Endodermal cell (in vitro differentiated cells): ENCODE measurements around the gene UVRAG. TPM values are rescaled to one million over a fixed set of nuclear protein-coding genes. Genes with fewer than 3 reads are reported as not detected.

Experiments
- DNase-seq: peaks from one replicate; pipeline ENCODE4 v3.0.0-alpha.2; 2017
- H3K27ac ChIP-seq: 2 replicates; pipeline ENCODE4 v1.5.1; 2013; ENCODE audit warnings: mild to moderate bottlenecking, low read depth, low read length, moderate library complexity
- H3K27me3 ChIP-seq: 2 replicates; pipeline ENCODE4 v1.6.1; 2013; ENCODE audit warnings: mild to moderate bottlenecking, low read length, moderate library complexity; ENCODE audit not compliant: insufficient read depth, control insufficient read depth, poor library complexity, severe bottlenecking
- H3K36me3 ChIP-seq: 2 replicates; pipeline ENCODE4 v1.7.0; 2013; ENCODE audit warnings: mild to moderate bottlenecking, low read length, moderate library complexity; ENCODE audit not compliant: control insufficient read depth, insufficient read depth
- H3K4me1 ChIP-seq: one replicate; pipeline ENCODE4 v1.7.0; 2013; ENCODE audit warnings: low read length; ENCODE audit not compliant: control insufficient read depth, insufficient read depth
- H3K4me3 ChIP-seq: 2 replicates; pipeline ENCODE4 v1.5.1; 2013; ENCODE audit warnings: mild to moderate bottlenecking, low read length, moderate library complexity
- H3K9ac ChIP-seq: 2 replicates; pipeline ENCODE4 v1.6.1; 2013; ENCODE audit warnings: mild to moderate bottlenecking, low read length, moderate library complexity; ENCODE audit not compliant: poor library complexity, severe bottlenecking; ENCODE audit errors: extremely low read depth
- H3K9me3 ChIP-seq: 2 replicates; pipeline ENCODE4 v1.6.1; 2013; ENCODE audit warnings: mild to moderate bottlenecking, low read length, moderate library complexity; ENCODE audit not compliant: control insufficient read depth
- H3K27ac Mint-ChIP-seq: 2 replicates; pipeline ENCODE4 v1.8.0; 2020; ENCODE audit warnings: mixed read lengths
- H3K27me3 Mint-ChIP-seq: 2 replicates; pipeline ENCODE4 v1.8.0; 2021; ENCODE audit warnings: mild to moderate bottlenecking, mixed read lengths; ENCODE audit not compliant: insufficient read depth
- H3K36me3 Mint-ChIP-seq: 2 replicates; pipeline ENCODE4 v1.8.0; 2020; ENCODE audit warnings: low read depth, mixed read lengths
- H3K4me1 Mint-ChIP-seq: 2 replicates; pipeline ENCODE4 v1.8.0; 2020; ENCODE audit warnings: mixed read lengths
- H3K4me3 Mint-ChIP-seq: 2 replicates; pipeline ENCODE4 v1.8.0; 2020; ENCODE audit warnings: mild to moderate bottlenecking, moderate library complexity, mixed read lengths
- H3K9me3 Mint-ChIP-seq: 2 replicates; pipeline ENCODE4 v1.8.0; 2020; ENCODE audit warnings: mild to moderate bottlenecking, mixed read lengths
- CTCF ChIP-seq: fragments of 200-600 bp; sonication (generic); conservative IDR thresholded peaks from 2 replicates; pipeline ENCODE4 v1.5.0; 2021; ENCODE audit warnings: antibody characterized with exemption, mild to moderate bottlenecking
- WGBS, 2 experiments: methylation state at CpG; one replicate each; pipeline versions ENCODE4 v1.1.5 to v1.1.7; 2013; ENCODE audit warnings: missing lambda C conversion rate in 2 of 2, mixed read lengths in 1 of 2; ENCODE audit not compliant: insufficient coverage in 1 of 2, insufficient read length in 1 of 2; 5-methylcytosine and 5-hydroxymethylcytosine counted together
- total RNA-seq, 2 donors: library from RNA; stranded (reverse); fragmentation: NEBNext Ultra II Directional in 1 of 2; extraction: Animal tissue kit (Norgen Biotek cat#: 25700) in 1 of 2; gene quantifications; 2 replicates in 1 of 2; 3 replicates in 1 of 2; pipeline ENCODE4 v1.2.1, GENCODE V29; 2021

Gene UVRAG
- total RNA-seq, 2 donors from 2014 or later = 19.7 to 34.9 TPM

GRCh38 chr11:75916882-75917281 lies 101.9 kb downstream of the UVRAG start:
- Mint-ChIP-seq H3K36me3 (peaks cover 14% of the 10 kb centered on the region), H3K4me3 (no peak overlapping the region), H3K9me3 (no peaks in the 10 kb centered on the region), H3K27ac (no peak overlapping the region), H3K27me3 (no peaks in the 10 kb centered on the region), H3K4me1 (no peaks in the 10 kb centered on the region)
- Histone ChIP-seq H3K27me3 (no peaks in the 10 kb centered on the region), H3K4me1 (no peaks in the 10 kb centered on the region), H3K9ac (no peak overlapping the region), H3K4me3 (no peak overlapping the region), H3K9me3 (no peaks in the 10 kb centered on the region), H3K36me3 (peaks cover 3% of the 10 kb centered on the region), H3K27ac (no peak overlapping the region)
- WGBS, 2 experiments = 100% methylated on average over 1 of the region's 1 CpG; no CpG with 5 or more reads in 1 of the 2 experiments
- no peak for DNase-seq
- TF ChIP-seq CTCF = no peak

GRCh38 chr11:75918331-75918730 lies 103.3 kb downstream of the UVRAG start:
- WGBS, 2 experiments = 99 to 100% methylated on average over 5 to 6 of the region's 7 CpGs
- H3K4me3 Mint-ChIP-seq = no peak overlapping the region
- no peak for TF ChIP-seq CTCF

GRCh38 chr11:75919525-75919924 lies 104.5 kb downstream of the UVRAG start:
- Histone ChIP-seq H3K27ac (no peak overlapping the region), H3K36me3 (no peaks in the 10 kb centered on the region), H3K4me1 (no peaks in the 10 kb centered on the region), H3K4me3 (no peak overlapping the region), H3K27me3 (no peaks in the 10 kb centered on the region), H3K9me3 (no peaks in the 10 kb centered on the region), H3K9ac (no peak overlapping the region)
- WGBS, 2 experiments = 88 to 100% methylated on average over 1 to 2 of the region's 2 CpGs
- no peak for DNase-seq
- Mint-ChIP-seq H3K4me1 (no peaks in the 10 kb centered on the region), H3K9me3 (no peaks in the 10 kb centered on the region), H3K27me3 (no peaks in the 10 kb centered on the region), H3K36me3 (no peaks in the 10 kb centered on the region), H3K4me3 (no peak overlapping the region), H3K27ac (no peak overlapping the region)
- no peak for TF ChIP-seq CTCF

More at GRCh38 chr11:75918331-75918730, 103.3 kb downstream of the UVRAG start:
- Histone ChIP-seq H3K27ac (no peak overlapping the region), H3K9me3 (no peaks in the 10 kb centered on the region), H3K4me3 (no peak overlapping the region), H3K36me3 (peaks cover 3% of the 10 kb centered on the region), H3K4me1 (no peaks in the 10 kb centered on the region), H3K27me3 (no peaks in the 10 kb centered on the region), H3K9ac (no peak overlapping the region)
- no peaks in the 10 kb centered on the region for H3K9me3 Mint-ChIP-seq
- no peaks in the 10 kb centered on the region for H3K4me1 Mint-ChIP-seq
- H3K36me3 Mint-ChIP-seq = peaks cover 5% of the 10 kb centered on the region
- no peaks in the 10 kb centered on the region for H3K27me3 Mint-ChIP-seq
- no peak overlapping the region for H3K27ac Mint-ChIP-seq
- no peak for DNase-seq
